ENCODE data around the gene ZNF14. TPM values are rescaled to one million over a fixed set of nuclear protein-coding genes. Genes with fewer than 3 reads are reported as not detected.

Gene ZNF14
- total RNA-seq, 1 donor from 2014 or later, result 28.1 TPM

Small RNAs within 50 kb of the gene (small RNA-seq; reads per million reads assigned to genes)
- gene AC011458.2 (not detected), gene AC011477.5 (not detected)

Other genes with a start within 250 kb of the ZNF14 start
- gene TSSK6, start 217.6 kb downstream of the ZNF14 start, total RNA-seq, result 2.4 TPM
- gene NDUFA13, start 216.9 kb downstream of the ZNF14 start, total RNA-seq, result 86.8 TPM
- 5.7 TPM for gene YJEFN3, start 204.2 kb downstream of the ZNF14 start, total RNA-seq
- 0.82 TPM for gene CILP2, start 194.8 kb downstream of the ZNF14 start, total RNA-seq
- gene PBX4, start 114.4 kb downstream of the ZNF14 start, total RNA-seq, result 11.4 TPM
- 14.7 TPM for gene LPAR2, start 104.9 kb downstream of the ZNF14 start, total RNA-seq
- 15.1 TPM for gene GMIP, start 89.5 kb downstream of the ZNF14 start, total RNA-seq
- gene ATP13A1, start 69.4 kb downstream of the ZNF14 start, total RNA-seq, result 22.0 TPM
- gene ZNF101, start 64.3 kb downstream of the ZNF14 start, total RNA-seq, result 13.5 TPM
- gene ZNF506, start 88.6 kb upstream of the ZNF14 start, total RNA-seq, result 57.1 TPM
- 41.2 TPM for gene ZNF253, start 132.8 kb upstream of the ZNF14 start, total RNA-seq
- 27.3 TPM for gene ZNF93, start 167.8 kb upstream of the ZNF14 start, total RNA-seq